Measurements from ENCODE around the gene NAALADL2.
A peak's percentile ranks its signal among the peaks of the same experiment; 100 is the strongest.

NAALADL2 gene

GRCh38 chr3:174826069-174826468, 33.1 kb upstream of the NAALADL2 start:
- TF ChIP-seq ZFX (IDR thresholded peaks at IDR 0.05; ENCODE audit: borderline replicate concordance): no peak
- TF ChIP-seq CTCF (IDR thresholded peaks at IDR 0.05): no peak

GRCh38 chr3:174844746-174845145, 14.4 kb upstream of the NAALADL2 start:
- TF ChIP-seq CTCF (IDR thresholded peaks at IDR 0.05): no peak
- TF ChIP-seq ZFX (IDR thresholded peaks at IDR 0.05; ENCODE audit: borderline replicate concordance): no peak
- H3K27ac ChIP-seq: no peak overlapping the region

More at GRCh38 chr3:174826069-174826468, 33.1 kb upstream of the NAALADL2 start:
- H3K27ac ChIP-seq: no peak overlapping the region

GRCh38 chr3:174846055-174846454, 13.1 kb upstream of the NAALADL2 start:
- no peak for TF ChIP-seq CTCF (IDR thresholded peaks at IDR 0.05)
- no peak for TF ChIP-seq ZFX (IDR thresholded peaks at IDR 0.05; ENCODE audit: borderline replicate concordance)
- H3K27ac ChIP-seq: no peak overlapping the region

GRCh38 chr3:174854987-174855386, 4.1 kb upstream of the NAALADL2 start:
- H3K27ac ChIP-seq: no peak overlapping the region
- TF ChIP-seq ZFX (IDR thresholded peaks at IDR 0.05; ENCODE audit: borderline replicate concordance): no peak
- no peak for TF ChIP-seq CTCF (IDR thresholded peaks at IDR 0.05)

GRCh38 chr3:174857301-174857700, 1.8 kb upstream of the NAALADL2 start:
- TF ChIP-seq ZFX (IDR thresholded peaks at IDR 0.05; ENCODE audit: borderline replicate concordance): no peak
- no peak for TF ChIP-seq CTCF (IDR thresholded peaks at IDR 0.05)
- H3K27ac ChIP-seq: peak overlapping the region; percentile 28; the same call in 1 of the 2 replicates

GRCh38 chr3:174858353-174858752, 781 bp upstream of the NAALADL2 start:
- TF ChIP-seq ZFX (IDR thresholded peaks at IDR 0.05; ENCODE audit: borderline replicate concordance) (no peak), CTCF (IDR thresholded peaks at IDR 0.05) (no peak)
- peak overlapping the region; percentile 88 for H3K27ac ChIP-seq

- TF ChIP-seq ZFX (IDR thresholded peaks at IDR 0.05; ENCODE audit: borderline replicate concordance) (no peak), CTCF (IDR thresholded peaks at IDR 0.05) (no peak)
- H3K27ac ChIP-seq: peak overlapping the region; percentile 88
Observed at GRCh38 chr3:174859756-174860155, 622 bp downstream of the NAALADL2 start.
